GM12801 (cell line): ENCODE measurements around the gene SPEN.

Experiments
- TF ChIP-seq, protein P1 (sequence below): IDR thresholded peaks from one replicate; pipeline ENCODE4 v1.5.1; 2011; ENCODE audit warnings: control low read depth; ENCODE audit not compliant: insufficient read length; ENCODE audit errors: extremely low read depth

The SPEN gene

DNA sequence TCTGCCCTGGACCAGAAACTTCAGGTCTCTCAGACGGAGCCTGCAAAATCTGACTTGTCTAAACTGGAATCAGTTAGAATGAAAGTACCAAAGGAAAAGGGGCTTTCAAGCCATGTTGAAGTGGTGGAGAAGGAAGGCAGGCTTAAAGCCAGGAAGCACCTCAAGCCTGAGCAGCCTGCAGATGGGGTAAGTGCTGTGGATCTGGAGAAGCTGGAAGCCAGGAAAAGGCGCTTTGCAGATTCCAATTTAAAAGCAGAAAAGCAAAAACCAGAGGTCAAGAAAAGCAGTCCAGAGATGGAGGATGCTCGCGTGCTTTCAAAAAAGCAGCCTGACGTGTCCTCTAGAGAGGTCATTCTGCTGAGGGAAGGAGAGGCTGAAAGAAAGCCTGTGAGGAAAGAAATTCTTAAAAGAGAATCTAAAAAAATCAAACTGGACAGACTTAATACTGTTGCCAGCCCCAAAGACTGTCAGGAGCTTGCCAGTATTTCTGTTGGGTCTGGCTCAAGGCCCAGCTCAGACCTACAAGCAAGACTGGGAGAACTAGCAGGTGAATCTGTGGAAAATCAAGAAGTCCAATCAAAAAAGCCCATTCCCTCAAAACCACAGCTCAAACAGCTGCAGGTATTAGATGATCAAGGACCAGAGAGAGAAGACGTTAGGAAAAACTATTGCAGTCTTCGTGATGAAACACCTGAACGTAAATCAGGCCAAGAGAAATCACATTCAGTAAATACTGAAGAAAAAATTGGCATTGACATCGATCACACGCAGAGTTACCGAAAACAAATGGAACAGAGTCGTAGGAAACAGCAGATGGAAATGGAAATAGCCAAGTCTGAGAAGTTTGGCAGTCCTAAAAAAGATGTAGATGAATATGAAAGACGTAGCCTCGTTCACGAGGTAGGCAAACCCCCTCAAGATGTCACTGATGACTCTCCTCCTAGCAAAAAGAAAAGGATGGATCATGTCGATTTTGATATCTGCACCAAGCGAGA, 81.8 kb downstream of the SPEN start:
- TF ChIP-seq, protein P1, sequence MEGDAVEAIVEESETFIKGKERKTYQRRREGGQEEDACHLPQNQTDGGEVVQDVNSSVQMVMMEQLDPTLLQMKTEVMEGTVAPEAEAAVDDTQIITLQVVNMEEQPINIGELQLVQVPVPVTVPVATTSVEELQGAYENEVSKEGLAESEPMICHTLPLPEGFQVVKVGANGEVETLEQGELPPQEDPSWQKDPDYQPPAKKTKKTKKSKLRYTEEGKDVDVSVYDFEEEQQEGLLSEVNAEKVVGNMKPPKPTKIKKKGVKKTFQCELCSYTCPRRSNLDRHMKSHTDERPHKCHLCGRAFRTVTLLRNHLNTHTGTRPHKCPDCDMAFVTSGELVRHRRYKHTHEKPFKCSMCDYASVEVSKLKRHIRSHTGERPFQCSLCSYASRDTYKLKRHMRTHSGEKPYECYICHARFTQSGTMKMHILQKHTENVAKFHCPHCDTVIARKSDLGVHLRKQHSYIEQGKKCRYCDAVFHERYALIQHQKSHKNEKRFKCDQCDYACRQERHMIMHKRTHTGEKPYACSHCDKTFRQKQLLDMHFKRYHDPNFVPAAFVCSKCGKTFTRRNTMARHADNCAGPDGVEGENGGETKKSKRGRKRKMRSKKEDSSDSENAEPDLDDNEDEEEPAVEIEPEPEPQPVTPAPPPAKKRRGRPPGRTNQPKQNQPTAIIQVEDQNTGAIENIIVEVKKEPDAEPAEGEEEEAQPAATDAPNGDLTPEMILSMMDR: no peak

DNA sequence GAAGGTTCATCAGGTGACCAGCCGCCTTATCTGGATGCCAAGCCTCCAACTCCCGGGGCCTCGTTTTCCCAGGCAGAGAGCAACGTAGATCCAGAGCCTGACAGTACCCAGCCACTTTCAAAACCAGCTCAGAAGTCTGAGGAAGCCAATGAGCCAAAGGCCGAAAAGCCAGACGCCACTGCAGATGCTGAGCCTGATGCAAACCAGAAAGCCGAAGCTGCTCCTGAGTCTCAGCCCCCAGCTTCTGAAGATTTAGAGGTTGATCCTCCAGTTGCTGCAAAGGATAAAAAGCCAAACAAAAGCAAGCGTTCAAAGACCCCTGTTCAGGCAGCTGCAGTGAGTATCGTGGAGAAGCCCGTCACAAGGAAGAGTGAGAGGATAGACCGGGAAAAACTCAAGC, 83.9 kb downstream of the SPEN start:
- TF ChIP-seq, protein P1: no peak

DNA sequence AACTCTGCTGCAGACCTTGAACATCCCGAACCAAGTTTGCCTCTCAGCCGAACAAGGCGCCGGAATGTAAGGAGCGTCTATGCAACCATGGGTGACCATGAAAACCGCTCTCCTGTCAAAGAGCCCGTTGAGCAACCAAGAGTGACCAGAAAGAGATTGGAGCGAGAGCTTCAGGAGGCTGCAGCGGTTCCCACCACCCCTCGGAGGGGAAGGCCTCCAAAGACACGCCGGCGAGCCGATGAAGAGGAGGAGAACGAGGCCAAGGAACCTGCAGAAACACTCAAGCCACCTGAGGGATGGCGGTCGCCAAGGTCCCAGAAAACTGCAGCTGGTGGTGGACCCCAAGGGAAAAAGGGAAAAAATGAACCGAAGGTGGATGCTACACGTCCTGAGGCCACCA, 84.4 kb downstream of the SPEN start:
- TF ChIP-seq, protein P1: no peak

DNA sequence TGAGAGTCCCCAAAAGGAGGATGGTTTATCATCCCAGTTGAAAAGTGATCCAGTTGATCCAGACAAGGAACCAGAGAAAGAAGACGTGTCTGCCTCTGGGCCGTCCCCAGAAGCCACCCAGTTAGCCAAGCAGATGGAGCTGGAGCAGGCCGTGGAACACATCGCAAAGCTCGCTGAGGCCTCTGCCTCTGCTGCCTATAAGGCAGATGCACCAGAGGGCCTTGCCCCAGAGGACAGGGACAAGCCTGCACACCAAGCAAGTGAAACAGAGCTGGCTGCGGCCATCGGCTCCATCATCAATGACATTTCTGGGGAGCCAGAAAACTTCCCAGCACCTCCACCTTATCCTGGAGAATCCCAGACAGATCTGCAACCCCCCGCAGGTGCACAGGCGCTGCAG, 85.1 kb downstream of the SPEN start:
- TF ChIP-seq, protein P1: no peak

DNA sequence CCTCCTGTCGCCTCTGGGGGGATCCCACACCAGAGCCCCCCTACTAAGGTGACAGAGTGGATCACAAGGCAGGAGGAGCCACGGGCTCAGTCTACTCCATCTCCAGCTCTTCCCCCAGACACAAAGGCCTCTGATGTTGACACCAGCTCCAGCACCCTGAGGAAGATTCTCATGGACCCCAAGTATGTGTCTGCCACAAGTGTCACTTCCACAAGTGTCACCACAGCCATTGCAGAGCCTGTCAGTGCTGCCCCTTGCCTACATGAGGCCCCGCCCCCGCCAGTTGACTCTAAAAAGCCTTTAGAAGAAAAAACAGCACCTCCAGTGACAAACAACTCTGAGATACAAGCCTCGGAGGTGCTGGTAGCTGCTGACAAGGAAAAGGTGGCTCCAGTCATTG, 86.2 kb downstream of the SPEN start:
- TF ChIP-seq, protein P1: no peak

DNA sequence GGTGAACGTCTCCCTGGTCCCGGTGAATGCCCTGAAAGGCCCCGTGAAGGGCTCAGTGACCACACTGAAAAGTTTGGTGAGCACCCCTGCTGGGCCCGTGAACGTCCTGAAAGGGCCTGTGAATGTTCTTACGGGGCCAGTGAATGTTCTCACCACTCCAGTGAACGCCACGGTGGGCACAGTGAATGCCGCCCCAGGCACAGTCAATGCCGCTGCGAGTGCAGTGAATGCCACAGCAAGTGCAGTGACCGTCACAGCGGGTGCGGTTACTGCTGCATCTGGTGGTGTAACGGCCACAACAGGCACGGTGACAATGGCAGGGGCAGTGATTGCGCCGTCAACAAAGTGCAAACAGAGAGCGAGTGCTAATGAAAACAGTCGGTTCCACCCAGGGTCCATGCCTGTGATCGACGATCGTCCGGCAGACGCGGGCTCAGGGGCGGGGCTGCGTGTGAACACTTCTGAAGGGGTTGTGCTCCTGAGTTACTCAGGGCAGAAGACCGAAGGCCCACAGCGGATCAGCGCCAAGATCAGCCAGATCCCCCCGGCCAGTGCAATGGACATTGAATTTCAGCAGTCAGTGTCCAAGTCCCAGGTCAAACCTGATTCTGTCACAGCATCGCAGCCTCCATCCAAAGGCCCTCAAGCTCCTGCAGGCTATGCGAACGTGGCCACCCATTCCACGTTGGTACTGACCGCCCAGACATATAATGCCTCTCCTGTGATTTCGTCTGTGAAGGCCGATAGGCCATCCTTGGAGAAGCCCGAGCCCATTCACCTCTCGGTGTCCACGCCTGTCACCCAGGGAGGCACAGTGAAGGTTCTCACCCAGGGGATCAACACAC, 86.9 kb downstream of the SPEN start:
- TF ChIP-seq, protein P1: no peak
